Thymus (tissue), 11 donors: ENCODE data around the gene NDUFA3. TPM values are rescaled to one million over a fixed set of nuclear protein-coding genes. Genes with fewer than 3 reads are reported as not detected.
A peak's percentile ranks its signal among the peaks of the same experiment; 100 is the strongest.

Experiments used
- DNase-seq, 9 donors: peaks; one replicate each; pipeline ENCODE4 v3.0.0-alpha.2; 2013; ENCODE audit warnings: low spot score in 9 of 9, low read depth in 6 of 9, missing footprints in 1 of 9
- H3K27ac ChIP-seq, 2 donors: one replicate each; pipeline ENCODE4 v1.5.1; 2013; ENCODE audit warnings: control low read depth in 1 of 2, low read depth in 1 of 2, low read length in 1 of 2, mild to moderate bottlenecking in 1 of 2, moderate library complexity in 1 of 2
- H3K27me3 ChIP-seq, 2 donors: one replicate each; pipeline ENCODE4 v1.5.1; 2013; ENCODE audit warnings: low read length in 1 of 2; ENCODE audit not compliant: control insufficient read depth in 2 of 2, insufficient read depth in 1 of 2
- H3K36me3 ChIP-seq, 2 donors: one replicate each; pipeline ENCODE4 v1.5.1; 2013; ENCODE audit warnings: low read length in 1 of 2, mild to moderate bottlenecking in 1 of 2, moderate library complexity in 1 of 2; ENCODE audit not compliant: control insufficient read depth in 2 of 2, insufficient read depth in 2 of 2
- H3K4me1 ChIP-seq, 2 donors: one replicate each; pipeline ENCODE4 v1.5.1; 2013; ENCODE audit warnings: low read length in 2 of 2; ENCODE audit not compliant: control insufficient read depth in 2 of 2, insufficient read depth in 2 of 2
- H3K4me3 ChIP-seq, 2 donors: one replicate each; pipeline ENCODE4 v1.5.1; 2013; ENCODE audit warnings: low read length in 2 of 2, control low read depth in 1 of 2, mild to moderate bottlenecking in 1 of 2
- H3K9me3 ChIP-seq, 2 donors: one replicate each; pipeline ENCODE4 v1.5.1; 2013; ENCODE audit warnings: low read length in 1 of 2, mild to moderate bottlenecking in 1 of 2; ENCODE audit not compliant: control insufficient read depth in 2 of 2, insufficient read depth in 1 of 2
- WGBS: extraction: QIAGEN DNeasy Blood & Tissue Kit; methylation state at CpG from one replicate; pipeline ENCODE4 v1.1.7; 2013; 5-methylcytosine and 5-hydroxymethylcytosine counted together
- polyA plus RNA-seq: library from polyadenylated mRNA; stranded (reverse); fragments of 200-250 nt; gene quantifications from one replicate; pipeline ENCODE4 v1.2.3, GENCODE V29; 2013
- total RNA-seq: library from RNA; stranded (reverse); fragments of 120-200 nt; gene quantifications from one replicate; pipeline ENCODE4 v1.2.4, GENCODE V29; 2013
- donor health status: healthy.

Gene NDUFA3
- total and polyA plus RNA-seq, 2 donors, result 190 to 215 TPM

DNA sequence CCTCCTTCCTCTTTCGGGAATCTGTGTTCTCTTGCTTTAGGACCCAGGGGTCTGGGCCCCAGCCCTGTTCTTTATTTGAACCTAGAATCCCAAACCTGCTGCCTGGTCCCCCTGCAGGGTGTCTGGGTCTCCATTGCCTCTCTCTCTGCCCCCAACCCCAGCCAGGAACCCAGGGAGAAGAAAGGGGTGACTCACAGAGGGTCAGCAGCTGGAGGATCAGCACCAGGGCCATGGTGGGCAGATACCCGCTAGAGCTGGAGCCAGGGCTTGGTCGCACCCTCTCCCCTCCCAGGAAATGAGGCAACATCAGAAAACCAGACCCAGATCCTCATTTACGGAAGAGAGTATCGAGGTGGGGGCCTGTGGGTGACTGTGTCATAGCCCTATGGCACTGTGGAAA lies 2.1 kb upstream of the NDUFA3 start, which contains the start of gene OSCAR:
TSS of gene OSCAR (minus strand) at position 243 of the 400 bp plus-strand sequence. CDS start at position 232, 11 bp downstream.
- no peak within 1 kb of the TSS for H3K27ac ChIP-seq
- peaks cover 11 to 29% of the 10 kb centered on the region in 2 donors for H3K27me3 ChIP-seq
- H3K4me1 ChIP-seq, result peaks cover 8 to 13% of the 10 kb centered on the region in 2 donors
- H3K9me3 ChIP-seq, result no peaks in the 10 kb centered on the region
- no peak within 1 kb of the TSS for H3K4me3 ChIP-seq
- no peak for DNase-seq
- peaks cover 1 to 3% of the 10 kb centered on the region in 2 donors for H3K36me3 ChIP-seq
- WGBS, result 56% methylated on average over 5 of the region's 5 CpGs

DNA sequence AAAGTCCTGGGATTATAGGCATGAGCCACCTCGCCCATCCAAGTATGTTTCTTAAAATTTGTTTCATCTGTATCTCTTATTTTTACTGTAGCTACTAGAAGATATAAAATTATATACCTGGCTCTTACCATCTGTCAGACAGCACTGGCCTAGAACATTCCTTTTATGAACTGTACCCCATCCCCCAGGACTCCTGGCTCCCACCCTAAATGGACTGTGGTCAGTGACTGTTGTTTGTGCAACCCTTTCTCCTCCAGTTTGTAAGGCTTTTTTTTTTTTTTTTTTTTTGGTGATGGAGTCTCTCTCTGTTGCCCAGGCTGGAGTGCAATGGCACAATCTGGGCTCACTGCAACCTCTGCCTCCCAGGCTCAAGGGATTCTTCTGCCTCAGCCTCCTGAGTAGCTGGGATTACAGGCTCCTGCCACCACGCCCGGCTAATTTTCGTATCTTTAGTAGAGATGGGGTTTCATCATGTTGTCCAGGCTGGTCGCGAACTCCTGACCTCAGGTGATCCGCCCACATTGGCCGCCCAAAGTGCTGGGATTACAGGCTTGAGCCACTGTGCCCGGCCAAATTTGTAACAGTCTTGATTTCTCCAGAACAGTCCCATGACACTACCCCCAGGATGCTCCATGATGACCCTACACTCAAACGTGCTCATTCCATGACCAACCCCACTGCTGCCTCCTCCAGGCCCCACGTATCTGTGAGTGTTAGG lies 2.5 kb downstream of the NDUFA3 start:
- 97% methylated on average over 11 of the region's 11 CpGs for WGBS
- H3K27ac ChIP-seq, result no peak overlapping the region
- no peaks in the 10 kb centered on the region for H3K9me3 ChIP-seq
- peaks cover 36 to 47% of the 10 kb centered on the region in 2 donors for H3K36me3 ChIP-seq
- no peak for DNase-seq
- H3K4me3 ChIP-seq, result no peak overlapping the region
- H3K4me1 ChIP-seq, result peaks cover 5 to 10% of the 10 kb centered on the region in 2 donors
- peaks cover 0 to 2% of the 10 kb centered on the region in 2 donors for H3K27me3 ChIP-seq

DNA sequence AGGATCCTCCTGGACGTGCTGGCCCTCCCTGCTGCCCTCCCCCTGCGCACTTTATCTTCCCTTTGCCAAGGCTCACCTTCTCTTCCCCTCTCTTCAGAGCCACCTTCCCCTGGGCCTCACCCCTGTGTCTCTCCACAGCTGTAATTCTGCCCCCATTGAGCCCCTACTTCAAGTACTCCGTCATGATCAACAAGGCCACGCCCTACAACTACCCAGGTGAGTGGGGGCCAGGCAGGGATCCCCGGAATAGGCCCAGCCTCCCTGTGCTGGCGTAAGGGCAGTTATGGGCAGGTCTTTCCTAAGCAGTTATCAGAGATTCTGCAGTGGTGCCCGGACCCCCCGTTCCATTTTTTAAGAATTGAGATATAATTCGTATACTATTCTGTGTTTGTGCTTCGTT lies 3.1 kb downstream of the NDUFA3 start:
- no peak for DNase-seq

DNA sequence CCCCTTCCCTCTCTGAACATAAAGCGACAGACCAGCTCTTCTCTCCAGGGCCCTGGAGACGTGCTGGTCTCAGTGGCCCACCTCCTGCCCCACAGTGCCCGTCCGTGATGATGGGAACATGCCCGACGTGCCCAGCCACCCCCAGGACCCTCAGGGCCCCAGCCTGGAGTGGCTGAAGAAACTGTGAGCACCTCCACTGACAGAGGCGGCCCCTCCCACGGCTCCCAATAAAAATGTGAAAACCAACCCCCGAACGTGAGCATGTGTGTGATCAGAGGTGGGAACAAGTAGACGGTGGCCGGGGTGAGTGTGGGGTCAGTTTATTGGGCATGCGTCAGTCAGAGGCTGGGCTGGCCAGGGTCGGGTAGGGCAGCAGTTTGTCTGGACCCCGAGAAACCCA lies 4.1 kb downstream of the NDUFA3 start:
- no peak overlapping the region for H3K27ac ChIP-seq
- H3K4me1 ChIP-seq, result peaks cover 5 to 10% of the 10 kb centered on the region in 2 donors
- WGBS, result 95% methylated on average over 15 of the region's 15 CpGs
- DNase-seq, result no peak
- peaks cover 45 to 58% of the 10 kb centered on the region in 2 donors for H3K36me3 ChIP-seq
- no peaks in the 10 kb centered on the region for H3K9me3 ChIP-seq
- no peaks in the 10 kb centered on the region for H3K27me3 ChIP-seq
- no peak overlapping the region for H3K4me3 ChIP-seq

More for the DNA sequence above, 3.1 kb downstream of the NDUFA3 start:
- Histone ChIP-seq H3K36me3 (peaks cover 42 to 54% of the 10 kb centered on the region in 2 donors), H3K27ac (no peak overlapping the region), H3K4me3 (no peak overlapping the region), H3K4me1 (peaks cover 5 to 10% of the 10 kb centered on the region in 2 donors), H3K27me3 (no peaks in the 10 kb centered on the region), H3K9me3 (no peaks in the 10 kb centered on the region)
- 94% methylated on average over 10 of the region's 10 CpGs for WGBS

DNA sequence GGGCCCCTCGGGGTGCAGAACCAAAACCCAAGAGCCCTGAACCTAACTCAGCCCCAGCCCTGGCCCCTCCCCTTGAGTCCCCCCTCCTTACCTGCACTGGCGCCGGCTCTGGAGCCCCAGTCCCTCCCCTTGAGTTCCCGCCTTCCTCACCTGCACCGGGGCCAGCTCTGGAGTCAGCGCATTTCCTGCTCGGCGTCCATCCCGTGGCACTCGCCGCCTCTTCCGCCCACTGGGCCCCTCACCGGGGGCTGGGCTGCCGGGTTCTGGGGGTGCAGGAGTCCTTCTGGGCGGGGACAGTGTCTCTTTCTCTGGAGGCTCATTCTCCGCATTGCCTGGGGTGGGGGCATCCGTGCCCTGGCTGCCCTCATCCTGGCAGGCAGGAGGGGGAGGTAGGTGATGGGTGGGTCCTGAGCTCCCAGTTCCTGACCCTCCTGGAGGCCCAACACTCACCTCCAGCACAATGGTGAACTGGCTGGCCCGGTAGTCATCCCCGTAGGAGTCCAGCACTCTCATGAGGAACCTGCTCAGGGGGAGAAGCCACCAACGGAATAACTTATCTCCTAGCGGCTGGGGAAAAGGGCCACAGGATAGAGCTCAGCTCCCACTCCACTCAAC lies 5.3 kb downstream of the NDUFA3 start:
- no peaks in the 10 kb centered on the region for H3K9me3 ChIP-seq
- no peaks in the 10 kb centered on the region for H3K27me3 ChIP-seq
- WGBS, result 93% methylated on average over 21 of the region's 21 CpGs
- peaks cover 5 to 6% of the 10 kb centered on the region in 2 donors for H3K4me1 ChIP-seq
- H3K27ac ChIP-seq, result no peak overlapping the region
- no peak for DNase-seq
- H3K36me3 ChIP-seq, result peaks cover 48 to 58% of the 10 kb centered on the region in 2 donors
- H3K4me3 ChIP-seq, result no peak overlapping the region

DNA sequence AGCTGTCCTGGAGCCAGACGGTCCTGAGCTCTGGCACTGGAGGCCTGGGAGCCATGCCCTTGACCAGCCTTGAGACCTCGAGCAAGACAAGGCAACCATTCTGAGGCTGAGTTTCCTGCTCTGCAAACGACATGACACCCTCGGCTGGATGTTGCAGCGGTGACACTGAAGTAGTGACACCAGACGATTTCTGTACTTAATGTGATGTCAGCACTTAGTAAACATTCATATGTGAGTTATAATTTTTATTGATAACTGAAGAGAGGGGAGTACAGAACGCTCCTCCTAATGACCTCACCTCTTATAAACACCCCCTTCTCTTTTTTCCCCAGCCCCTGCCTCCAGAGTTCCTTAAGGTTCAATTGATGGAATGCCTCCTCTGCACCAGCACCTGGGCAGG lies 5.8 kb downstream of the NDUFA3 start:
- Histone ChIP-seq H3K9me3 (no peaks in the 10 kb centered on the region), H3K27ac (no peak overlapping the region), H3K27me3 (no peaks in the 10 kb centered on the region), H3K4me1 (peaks cover under 1 to 2% of the 10 kb centered on the region in 2 donors), H3K4me3 (no peak overlapping the region), H3K36me3 (peaks cover 48 to 58% of the 10 kb centered on the region in 2 donors)
- 96% methylated on average over 7 of the region's 7 CpGs for WGBS
- no peak for DNase-seq

DNA sequence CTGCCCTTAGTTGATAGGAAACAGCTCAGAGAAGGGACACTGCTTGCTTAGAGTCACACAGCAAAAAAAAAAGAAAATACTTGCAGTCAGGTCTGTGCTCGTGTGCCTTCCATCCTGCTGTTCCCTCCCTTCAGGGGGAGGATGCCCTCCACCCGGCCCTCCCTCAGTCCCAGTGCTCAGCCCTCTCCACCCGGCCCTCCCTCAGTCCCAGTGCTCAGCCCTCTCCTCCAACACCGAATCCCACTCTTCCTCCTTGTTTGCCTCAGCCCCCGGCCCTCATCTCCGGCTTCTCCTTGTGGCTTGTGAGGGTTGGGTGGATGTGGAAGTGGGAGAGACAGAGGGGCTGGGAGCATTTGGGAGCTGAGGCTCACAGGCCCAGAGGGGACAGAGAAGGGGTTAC lies 7.0 kb downstream of the NDUFA3 start:
- 97% methylated on average over 6 of the region's 6 CpGs for WGBS
- peaks cover 8% of the 10 kb centered on the region in 2 donors for H3K4me1 ChIP-seq
- H3K27me3 ChIP-seq, result no peaks in the 10 kb centered on the region
- no peak for DNase-seq
- no peaks in the 10 kb centered on the region for H3K9me3 ChIP-seq
- H3K4me3 ChIP-seq, result no peak overlapping the region
- peaks cover 48 to 61% of the 10 kb centered on the region in 2 donors for H3K36me3 ChIP-seq
- H3K27ac ChIP-seq, result no peak overlapping the region

DNA sequence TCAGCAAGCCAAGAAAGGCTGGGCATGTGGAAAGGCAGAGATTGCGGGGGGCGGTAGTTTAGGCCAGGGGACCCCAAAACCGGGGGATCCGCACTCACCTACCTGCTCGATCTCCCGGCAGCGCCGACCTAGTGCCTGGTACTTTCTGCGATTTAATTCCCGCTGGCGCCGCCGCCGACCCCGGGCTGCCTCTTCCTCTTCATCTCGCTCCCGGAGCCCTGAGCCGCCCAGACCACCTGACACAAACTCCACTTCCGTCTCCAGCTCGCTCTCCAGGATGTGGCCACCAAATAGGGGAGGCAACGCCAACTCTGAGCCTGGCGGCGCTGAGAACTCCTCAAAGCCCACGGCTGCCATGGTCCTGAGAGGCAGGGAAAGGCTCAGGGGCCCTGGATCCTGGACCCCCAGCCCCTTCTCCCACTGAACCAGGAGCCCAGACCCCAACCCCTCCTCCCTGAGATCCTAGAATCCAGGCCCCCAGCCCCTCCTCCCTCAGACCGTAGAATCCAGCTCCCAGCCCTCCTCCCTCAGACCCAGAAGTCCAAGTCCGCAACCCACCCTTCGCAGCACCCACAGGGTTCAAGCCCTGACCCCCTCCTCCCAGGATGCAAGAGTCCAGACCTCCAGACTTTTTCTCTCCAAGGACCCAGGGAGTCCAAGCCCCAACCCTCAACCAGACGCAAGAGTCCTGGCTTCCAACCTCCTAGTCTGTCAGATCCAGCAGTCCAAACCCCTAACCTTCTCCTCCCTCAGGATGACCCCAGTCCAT lies 11.9 kb downstream of the NDUFA3 start:
- Histone ChIP-seq H3K27ac (peak overlapping the region; percentile 46 to 83), H3K9me3 (no peaks in the 10 kb centered on the region), H3K27me3 (no peaks in the 10 kb centered on the region), H3K4me1 (peaks cover 15 to 21% of the 10 kb centered on the region in 2 donors), H3K36me3 (peaks cover 22% of the 10 kb centered on the region in 2 donors), H3K4me3 (peak overlapping the region; percentile 69 to 75)
- 4% methylated on average over 28 of the region's 28 CpGs for WGBS
- DNase-seq, result peak in 4 of 9 donors; percentile 46 to 71 (median 52)
